ENCODE results near the gene PABPN1.

Gene PABPN1

DNA sequence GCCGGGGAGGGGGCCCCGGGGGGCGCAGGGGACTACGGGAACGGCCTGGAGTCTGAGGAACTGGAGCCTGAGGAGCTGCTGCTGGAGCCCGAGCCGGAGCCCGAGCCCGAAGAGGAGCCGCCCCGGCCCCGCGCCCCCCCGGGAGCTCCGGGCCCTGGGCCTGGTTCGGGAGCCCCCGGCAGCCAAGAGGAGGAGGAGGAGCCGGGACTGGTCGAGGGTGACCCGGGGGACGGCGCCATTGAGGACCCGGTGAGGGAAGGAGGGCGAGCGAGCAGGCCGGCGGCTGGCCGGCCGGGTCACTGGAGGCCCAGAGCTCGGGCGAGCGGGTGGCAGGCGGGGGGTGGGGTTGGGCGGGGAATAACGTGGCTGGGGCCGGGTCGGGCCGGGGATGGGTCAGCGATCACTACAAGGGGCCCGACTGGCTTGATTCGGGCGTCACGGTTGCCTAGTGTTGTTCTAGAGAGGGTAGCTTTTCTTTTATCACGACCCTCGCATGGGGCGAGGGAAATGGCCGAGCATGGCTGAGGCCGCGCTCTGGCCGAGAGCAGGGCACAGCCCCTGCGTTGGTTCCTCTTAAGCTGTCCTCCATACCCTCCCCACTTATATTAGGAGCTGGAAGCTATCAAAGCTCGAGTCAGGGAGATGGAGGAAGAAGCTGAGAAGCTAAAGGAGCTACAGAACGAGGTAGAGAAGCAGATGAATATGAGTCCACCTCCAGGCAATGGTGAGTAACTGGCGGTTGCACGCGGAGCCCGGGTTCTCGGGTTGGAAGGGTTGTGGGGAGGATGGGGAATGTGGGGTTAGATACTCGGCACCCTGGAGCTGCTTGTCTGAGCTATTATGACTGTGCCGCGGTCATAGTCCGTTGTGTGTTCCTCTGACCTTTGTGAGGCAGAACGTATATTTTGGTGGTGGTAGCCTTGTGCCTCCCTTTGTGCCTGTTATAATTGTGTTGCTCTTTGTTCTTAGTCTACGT lies 603 bp downstream of the PABPN1 start:
- Histone ChIP-seq H2AFZ (ENCODE audit: low read depth, low read length) (peak overlapping the region; percentile 66; the same call in 1 of the 2 replicates), H3K9me3 (ENCODE audit: insufficient read depth, low read length, severe bottlenecking) (no peaks in the 10 kb centered on the region), H3K9ac (ENCODE audit: low read depth, low read length) (peak overlapping the region; percentile 82), H3K4me3 (ENCODE audit: low read depth in 1 of 2, low read length in 2 of 2) (peak overlapping the region; percentile 96 to 97), H4K20me1 (ENCODE audit: insufficient read depth, low read length) (peaks cover 22% of the 10 kb centered on the region), H3K27ac (ENCODE audit: low read length) (peak overlapping the region; percentile 88), H3K36me3 (ENCODE audit: insufficient read depth, low read length) (peaks cover 36% of the 10 kb centered on the region), H3K79me2 (ENCODE audit: insufficient read depth, low read length) (peaks cover 33% of the 10 kb centered on the region), H3K27me3 (ENCODE audit: insufficient read depth, low read length, poor library complexity) (no peaks in the 10 kb centered on the region), H3K4me1 (ENCODE audit: insufficient read depth, low read length) (peaks cover 36% of the 10 kb centered on the region), H3K4me2 (ENCODE audit: insufficient read depth, low read length) (peak overlapping the region; percentile 83)
- no peak for ATAC-seq (ENCODE audit: insufficient read depth, low read depth)
- TF ChIP-seq CTCF (IDR thresholded peaks at IDR 0.05; ENCODE audit: borderline replicate concordance, extremely low read depth, low read length, poor library complexity, severe bottlenecking) (no peak), EZH2 (IDR thresholded peaks at IDR 0.05; ENCODE audit: borderline replicate concordance, low read depth, low read length, severe bottlenecking) (no peak)
- peak; percentile 46 for DNase-seq

- no peaks in the 10 kb centered on the region for H3K9me3 ChIP-seq (ENCODE audit: insufficient read depth, low read length, severe bottlenecking)
- DNase-seq (no peak), ATAC-seq (ENCODE audit: insufficient read depth, low read depth) (no peak)
- H3K36me3 ChIP-seq (ENCODE audit: insufficient read depth, low read length): peaks cover 36% of the 10 kb centered on the region
- H2AFZ ChIP-seq (ENCODE audit: low read depth, low read length): no peak overlapping the region
- H3K27ac ChIP-seq (ENCODE audit: low read length): peak overlapping the region; percentile 88
- H3K4me1 ChIP-seq (ENCODE audit: insufficient read depth, low read length): peaks cover 36% of the 10 kb centered on the region
- peaks cover 22% of the 10 kb centered on the region for H4K20me1 ChIP-seq (ENCODE audit: insufficient read depth, low read length)
- no peaks in the 10 kb centered on the region for H3K27me3 ChIP-seq (ENCODE audit: insufficient read depth, low read length, poor library complexity)
- H3K79me2 ChIP-seq (ENCODE audit: insufficient read depth, low read length): peaks cover 33% of the 10 kb centered on the region
- peak overlapping the region; percentile 96 to 97; a peak in 3 of 4 replicates for H3K4me3 ChIP-seq (ENCODE audit: low read depth in 1 of 2, low read length in 2 of 2)
- H3K9ac ChIP-seq (ENCODE audit: low read depth, low read length): peak overlapping the region; percentile 82
- TF ChIP-seq EZH2 (IDR thresholded peaks at IDR 0.05; ENCODE audit: borderline replicate concordance, low read depth, low read length, severe bottlenecking) (no peak), CTCF (IDR thresholded peaks at IDR 0.05; ENCODE audit: borderline replicate concordance, extremely low read depth, low read length, poor library complexity, severe bottlenecking) (no peak)
- H3K4me2 ChIP-seq (ENCODE audit: insufficient read depth, low read length): peak overlapping the region; percentile 83
These were observed 1.6 kb downstream of the PABPN1 start for GRCh38 chr14:23322568-23323517.

GRCh38 chr14:23323838-23324454 lies 2.7 kb downstream of the PABPN1 start:
- no peak overlapping the region for H3K9ac ChIP-seq (ENCODE audit: low read depth, low read length)
- no peak overlapping the region for H3K4me2 ChIP-seq (ENCODE audit: insufficient read depth, low read length)
- ATAC-seq (ENCODE audit: insufficient read depth, low read depth): no peak
- no peak overlapping the region for H2AFZ ChIP-seq (ENCODE audit: low read depth, low read length)
- H3K79me2 ChIP-seq (ENCODE audit: insufficient read depth, low read length): peaks cover 33% of the 10 kb centered on the region
- H3K4me3 ChIP-seq (ENCODE audit: low read depth in 1 of 2, low read length in 2 of 2): no peak overlapping the region
- TF ChIP-seq CTCF (IDR thresholded peaks at IDR 0.05; ENCODE audit: borderline replicate concordance, extremely low read depth, low read length, poor library complexity, severe bottlenecking) (no peak), EZH2 (IDR thresholded peaks at IDR 0.05; ENCODE audit: borderline replicate concordance, low read depth, low read length, severe bottlenecking) (no peak)
- DNase-seq: no peak
- peaks cover 36% of the 10 kb centered on the region for H3K36me3 ChIP-seq (ENCODE audit: insufficient read depth, low read length)
- no peaks in the 10 kb centered on the region for H3K27me3 ChIP-seq (ENCODE audit: insufficient read depth, low read length, poor library complexity)
- no peaks in the 10 kb centered on the region for H3K9me3 ChIP-seq (ENCODE audit: insufficient read depth, low read length, severe bottlenecking)
- no peak overlapping the region for H3K27ac ChIP-seq (ENCODE audit: low read length)
- H4K20me1 ChIP-seq (ENCODE audit: insufficient read depth, low read length): peaks cover 22% of the 10 kb centered on the region
- H3K4me1 ChIP-seq (ENCODE audit: insufficient read depth, low read length): peaks cover 36% of the 10 kb centered on the region
